Left cardiac atrium (tissue), 4 donors: ENCODE measurements around the gene PRIMPOL. TPM values are rescaled to one million over a fixed set of nuclear protein-coding genes. Genes with fewer than 3 reads are reported as not detected.
"Not testable (repeated sequence)": the region's sequence is repeated elsewhere in the genome, so short reads cannot be mapped to it uniquely, and the experiment has no call there.

Experiments used
- ATAC-seq, 2 donors: fragments of 200-7000 bp; cut with Tn5 transposase; one replicate each; pipeline ENCODE4 v1.9.1; 2020; ENCODE audit warnings: mild to moderate bottlenecking in 2 of 2, moderate library complexity in 2 of 2
- DNase-seq: peaks from one replicate; pipeline ENCODE4 v3.0.0-alpha.2; 2020
- intact Hi-C, 2 donors: fragments of 100-400 bp; cut with DNase I; formaldehyde crosslinking; loops; one replicate each; pipeline versions ENCODE4 v1.14.1 to v1.15.1; 2022 to 2023
- total RNA-seq, 2 donors: library from RNA; stranded (reverse); fragmentation: NEBNext Ultra II Directional; extraction: Animal tissue kit (Norgen Biotek cat#: 25700); gene quantifications; one replicate each; pipeline ENCODE4 v1.2.1, GENCODE V29; 2021
- donor health status: DM: no; HTN: yes; CAD: no.
- donor health status: DM: no; HTN: yes; CAD: no; lungs with severe emphysema.
- donor health status: DM: yes; HTN: yes; CAD: no.
- donor health status: Dilated cardiomyopathy.

PRIMPOL gene
- total RNA-seq, 2 donors from 2014 or later: 9.8 to 10.2 TPM

GRCh38 chr4:184657144-184657543 is 7.6 kb downstream of the PRIMPOL start:
- DNase-seq: no peak
- intact Hi-C loops: loop anchor here in 1 of 2 donors (10.0 kb wide), 1 partner anchor 78 kb away; the partner anchor contains the start of gene CENPU
- ATAC-seq: no peak

- not testable (repeated sequence) for ATAC-seq, DNase-seq
- intact Hi-C loops: loop anchor here in 1 of 2 donors (10.0 kb wide), 1 partner anchor 77 kb away; the partner anchor contains the start of gene CENPU
Measured at GRCh38 chr4:184657820-184658219, 8.3 kb downstream of the PRIMPOL start.

GRCh38 chr4:184660978-184661377 is 11.4 kb downstream of the PRIMPOL start:
- intact Hi-C loops: no loop called here
- ATAC-seq: no peak

GRCh38 chr4:184662236-184662635 is 12.7 kb downstream of the PRIMPOL start:
- no peak for DNase-seq
- intact Hi-C loops: no loop called here
- ATAC-seq: no peak

More at GRCh38 chr4:184660978-184661377, 11.4 kb downstream of the PRIMPOL start:
- DNase-seq: no peak

GRCh38 chr4:184664445-184665210 is 15.1 kb downstream of the PRIMPOL start:
- DNase-seq (no peak), ATAC-seq (peak in 1 of 2 donors; percentile 81)
- intact Hi-C loops: no loop called here

GRCh38 chr4:184666670-184667069 is 17.1 kb downstream of the PRIMPOL start:
- ATAC-seq: no peak
- intact Hi-C loops: no loop called here

GRCh38 chr4:184668096-184668495 is 18.6 kb downstream of the PRIMPOL start:
- no peak for DNase-seq
- ATAC-seq: no peak
- intact Hi-C loops: no loop called here

More at GRCh38 chr4:184666670-184667069, 17.1 kb downstream of the PRIMPOL start:
- no peak for DNase-seq

- intact Hi-C loops: no loop called here
- ATAC-seq (no peak), DNase-seq (no peak)
Measured at GRCh38 chr4:184668511-184669114, 19.1 kb downstream of the PRIMPOL start.

GRCh38 chr4:184669251-184669650 is 19.7 kb downstream of the PRIMPOL start:
- intact Hi-C loops: no loop called here
- ATAC-seq (no peak), DNase-seq (no peak)

GRCh38 chr4:184671101-184671500 is 21.6 kb downstream of the PRIMPOL start:
- ATAC-seq (no peak), DNase-seq (no peak)
- intact Hi-C loops: no loop called here

- intact Hi-C loops: no loop called here
- no peak for DNase-seq
- ATAC-seq: no peak
Measured at GRCh38 chr4:184672741-184673140, 23.2 kb downstream of the PRIMPOL start.

GRCh38 chr4:184674011-184674410 is 24.5 kb downstream of the PRIMPOL start:
- ATAC-seq (no peak), DNase-seq (no peak)
- intact Hi-C loops: no loop called here

- ATAC-seq (no peak), DNase-seq (no peak)
- intact Hi-C loops: no loop called here
Measured at GRCh38 chr4:184675018-184675417, 25.5 kb downstream of the PRIMPOL start.

GRCh38 chr4:184675821-184676492 is 26.4 kb downstream of the PRIMPOL start:
- ATAC-seq (no peak), DNase-seq (no peak)
- intact Hi-C loops: no loop called here

- DNase-seq (no peak), ATAC-seq (no peak)
- intact Hi-C loops: no loop called here
Measured at GRCh38 chr4:184680698-184681097, 31.2 kb downstream of the PRIMPOL start.

GRCh38 chr4:184681916-184682315 is 32.4 kb downstream of the PRIMPOL start:
- no peak for DNase-seq
- intact Hi-C loops: no loop called here
- ATAC-seq: no peak

GRCh38 chr4:184684491-184685189 is 35.1 kb downstream of the PRIMPOL start:
- intact Hi-C loops: no loop called here
- DNase-seq (no peak), ATAC-seq (peak; percentile 70 to 82)

- no peak for DNase-seq
- ATAC-seq: no peak
- intact Hi-C loops: no loop called here
Measured at GRCh38 chr4:184688005-184688404, 38.5 kb downstream of the PRIMPOL start.

GRCh38 chr4:184688447-184688846 is 38.9 kb downstream of the PRIMPOL start:
- intact Hi-C loops: no loop called here
- ATAC-seq: no peak
- no peak for DNase-seq
